DND-41 (cell line): ENCODE results near the gene FJX1.

Experiments
- EZH2 ChIP-seq: IDR thresholded peaks from 3 replicates; pipeline ENCODE4 v1.6.1; 2012; ENCODE audit warnings: borderline replicate concordance, low read depth, mild to moderate bottlenecking, moderate library complexity, low read length, inconsistent platforms; ENCODE audit not compliant: severe bottlenecking
- TF ChIP-seq, protein P1 (sequence below): IDR thresholded peaks from 2 replicates; pipeline ENCODE4 v1.5.1; 2012; ENCODE audit warnings: borderline replicate concordance, low read length, moderate library complexity, mild to moderate bottlenecking; ENCODE audit not compliant: poor library complexity, severe bottlenecking; ENCODE audit errors: extremely low read depth

DNA sequence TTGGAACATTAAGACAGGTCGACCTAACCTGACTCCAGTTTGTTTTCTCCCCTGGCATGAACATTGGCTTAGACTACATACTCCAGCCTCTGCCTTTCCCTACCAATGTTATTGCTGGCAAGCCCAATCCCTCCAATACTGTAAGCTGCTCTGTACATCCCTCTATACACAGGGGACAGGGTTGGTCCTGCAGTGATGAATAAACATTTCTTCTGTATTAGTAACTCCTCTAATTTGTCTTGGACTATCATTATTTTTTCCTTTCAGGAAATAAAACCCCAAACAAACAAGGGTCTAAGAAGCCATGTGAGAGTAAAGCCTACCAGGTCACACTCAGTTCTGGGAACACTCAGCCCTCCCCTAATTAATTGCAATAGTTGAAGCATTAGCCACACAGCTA lies 35.1 kb upstream of the FJX1 start:
- TF ChIP-seq, protein P1, sequence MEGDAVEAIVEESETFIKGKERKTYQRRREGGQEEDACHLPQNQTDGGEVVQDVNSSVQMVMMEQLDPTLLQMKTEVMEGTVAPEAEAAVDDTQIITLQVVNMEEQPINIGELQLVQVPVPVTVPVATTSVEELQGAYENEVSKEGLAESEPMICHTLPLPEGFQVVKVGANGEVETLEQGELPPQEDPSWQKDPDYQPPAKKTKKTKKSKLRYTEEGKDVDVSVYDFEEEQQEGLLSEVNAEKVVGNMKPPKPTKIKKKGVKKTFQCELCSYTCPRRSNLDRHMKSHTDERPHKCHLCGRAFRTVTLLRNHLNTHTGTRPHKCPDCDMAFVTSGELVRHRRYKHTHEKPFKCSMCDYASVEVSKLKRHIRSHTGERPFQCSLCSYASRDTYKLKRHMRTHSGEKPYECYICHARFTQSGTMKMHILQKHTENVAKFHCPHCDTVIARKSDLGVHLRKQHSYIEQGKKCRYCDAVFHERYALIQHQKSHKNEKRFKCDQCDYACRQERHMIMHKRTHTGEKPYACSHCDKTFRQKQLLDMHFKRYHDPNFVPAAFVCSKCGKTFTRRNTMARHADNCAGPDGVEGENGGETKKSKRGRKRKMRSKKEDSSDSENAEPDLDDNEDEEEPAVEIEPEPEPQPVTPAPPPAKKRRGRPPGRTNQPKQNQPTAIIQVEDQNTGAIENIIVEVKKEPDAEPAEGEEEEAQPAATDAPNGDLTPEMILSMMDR, result no peak
- TF ChIP-seq EZH2, result no peak
